Mesenchymal stem cell (in vitro differentiated cells and primary cell): ENCODE measurements around the gene ZC3H18. TPM values are rescaled to one million over a fixed set of nuclear protein-coding genes. Genes with fewer than 3 reads are reported as not detected.

Experiments
- DNase-seq: peaks from one replicate; pipeline ENCODE4 v3.0.0-alpha.2; 2013
- H2AFZ ChIP-seq: one replicate; pipeline ENCODE4 v1.6.1; 2013; ENCODE audit warnings: low read depth, mild to moderate bottlenecking, control low read depth, inconsistent platforms, low read length, moderate library complexity
- H2AK5ac ChIP-seq: 2 replicates; pipeline ENCODE4 v1.6.1; 2013; ENCODE audit warnings: low read length, moderate library complexity, mild to moderate bottlenecking, inconsistent platforms; ENCODE audit not compliant: severe bottlenecking
- H2BK120ac ChIP-seq: one replicate; pipeline ENCODE4 v1.6.1; 2013; ENCODE audit warnings: low read depth, mild to moderate bottlenecking, inconsistent platforms, low read length, moderate library complexity
- H2BK12ac ChIP-seq, 2 experiments: one replicate each; pipeline ENCODE4 v1.6.1; 2013; ENCODE audit warnings: inconsistent platforms in 2 of 2, low read length in 2 of 2, mild to moderate bottlenecking in 2 of 2, moderate library complexity in 2 of 2, control low read depth in 1 of 2
- H2BK15ac ChIP-seq: one replicate; pipeline ENCODE4 v1.6.1; 2013; ENCODE audit warnings: mild to moderate bottlenecking, low read depth, inconsistent platforms; ENCODE audit not compliant: poor library complexity, severe bottlenecking
- H2BK5ac ChIP-seq: 2 replicates; pipeline ENCODE4 v1.6.1; 2013; ENCODE audit warnings: low read depth, mild to moderate bottlenecking, low read length, control low read depth, inconsistent platforms; ENCODE audit not compliant: poor library complexity, severe bottlenecking
- H3K14ac ChIP-seq, 2 experiments: one replicate each; pipeline ENCODE4 v1.6.1; 2013; ENCODE audit warnings: inconsistent platforms in 2 of 2, low read length in 2 of 2, control low read depth in 1 of 2, mild to moderate bottlenecking in 1 of 2, moderate library complexity in 1 of 2
- H3K18ac ChIP-seq, 2 experiments: one replicate each; pipeline ENCODE4 v1.6.1; 2013; ENCODE audit warnings: inconsistent platforms in 2 of 2, low read length in 2 of 2, control low read depth in 1 of 2, low read depth in 1 of 2, mild to moderate bottlenecking in 1 of 2
- H3K23ac ChIP-seq, 2 experiments: one replicate each; pipeline ENCODE4 v1.6.1; 2013; ENCODE audit warnings: inconsistent platforms in 2 of 2, low read length in 2 of 2, mild to moderate bottlenecking in 2 of 2, moderate library complexity in 2 of 2, control low read depth in 1 of 2
- H3K27ac ChIP-seq: 2 replicates; pipeline ENCODE4 v1.5.1; 2013; ENCODE audit warnings: mild to moderate bottlenecking, moderate library complexity, low read length, control low read depth, inconsistent platforms; ENCODE audit not compliant: poor library complexity, severe bottlenecking
- H3K27me3 ChIP-seq, 2 experiments: 2 replicates each; pipeline versions ENCODE4 v1.6.1 to v1.7.0; 2013; ENCODE audit warnings: low read length in 2 of 2, mild to moderate bottlenecking in 2 of 2, moderate library complexity in 2 of 2, control low read depth in 1 of 2, inconsistent platforms in 1 of 2; ENCODE audit not compliant: control insufficient read depth in 1 of 2, insufficient read depth in 1 of 2
- H3K36me3 ChIP-seq, 2 experiments: 2 replicates each; pipeline versions ENCODE4 v1.6.1 to v1.7.0; 2013; ENCODE audit warnings: low read length in 2 of 2, control low read depth in 1 of 2, inconsistent platforms in 1 of 2, low read depth in 1 of 2, mild to moderate bottlenecking in 1 of 2; ENCODE audit not compliant: insufficient read depth in 2 of 2, control insufficient read depth in 1 of 2
- H3K4ac ChIP-seq, 2 experiments: one replicate each; pipeline ENCODE4 v1.6.1; 2013; ENCODE audit warnings: inconsistent platforms in 2 of 2, low read length in 2 of 2, mild to moderate bottlenecking in 2 of 2, moderate library complexity in 2 of 2, control low read depth in 1 of 2, low read depth in 1 of 2
- H3K4me1 ChIP-seq: 2 replicates; pipeline ENCODE4 v1.6.1; 2013; ENCODE audit warnings: low read depth, low read length, control low read depth; ENCODE audit not compliant: control insufficient read depth, insufficient read depth
- H3K4me2 ChIP-seq: 2 replicates; pipeline ENCODE4 v1.6.1; 2013; ENCODE audit warnings: low read length, mild to moderate bottlenecking, inconsistent platforms; ENCODE audit not compliant: poor library complexity, severe bottlenecking
- H3K4me3 ChIP-seq, 2 experiments: 2 replicates each; pipeline versions ENCODE4 v1.5.1 to v1.7.0; 2013; ENCODE audit warnings: low read length in 2 of 2, mild to moderate bottlenecking in 2 of 2, control low read depth in 1 of 2, low read depth in 1 of 2; ENCODE audit not compliant: insufficient read depth in 1 of 2
- H3K79me1 ChIP-seq: replicated peaks from 2 replicates; pipeline ENCODE4 v1.6.1; 2013; ENCODE audit warnings: mild to moderate bottlenecking, control low read depth, low read length, inconsistent platforms; ENCODE audit not compliant: poor library complexity, severe bottlenecking
- H3K9ac ChIP-seq: 2 replicates; pipeline ENCODE4 v1.7.0; 2013; ENCODE audit warnings: mild to moderate bottlenecking, low read length, moderate library complexity
- H3K9me3 ChIP-seq: 2 replicates; pipeline ENCODE4 v1.7.0; 2013; ENCODE audit warnings: mild to moderate bottlenecking, low read length; ENCODE audit not compliant: control insufficient read depth
- H4K8ac ChIP-seq: one replicate; pipeline ENCODE4 v1.6.1; 2013; ENCODE audit warnings: inconsistent platforms, mild to moderate bottlenecking, low read length, moderate library complexity
- H4K91ac ChIP-seq: one replicate; pipeline ENCODE4 v1.6.1; 2013; ENCODE audit warnings: mild to moderate bottlenecking, low read length, inconsistent platforms
- WGBS: methylation state at CpG from one replicate; pipeline ENCODE4 v1.1.7; 2013; ENCODE audit warnings: mixed read lengths; 5-methylcytosine and 5-hydroxymethylcytosine counted together
- polyA plus RNA-seq, 2 experiments: library from polyadenylated mRNA; stranded (reverse); fragments of 200-250 nt; gene quantifications; one replicate each; pipeline ENCODE4 v1.2.3, GENCODE V29; 2013

Gene ZC3H18
- 20.8 TPM for polyA plus RNA-seq (2013, experiment 1 of 2)
- polyA plus RNA-seq (2013, experiment 2 of 2), result 19.8 TPM

- Histone ChIP-seq H3K9me3 (no peaks in the 10 kb centered on the region), H3K27ac (peak within 1 kb of the TSS; percentile 66), H2AK5ac (no peak within 1 kb of the TSS), H3K36me3 (peaks cover 16 to 17% of the 10 kb centered on the region in 2 experiments), H3K79me1 (peaks cover 21% of the 10 kb centered on the region), H2BK15ac (peak within 1 kb of the TSS; percentile 83), H3K4me3 (peak within 1 kb of the TSS; percentile 84 to 99), H2BK5ac (no peak within 1 kb of the TSS), H3K4me2 (peak within 1 kb of the TSS; percentile 99), H3K18ac (peak within 1 kb of the TSS; percentile 89 to 98), H3K27me3 (no peaks in the 10 kb centered on the region), H3K23ac (no peak within 1 kb of the TSS), H4K8ac (peak within 1 kb of the TSS; percentile 98), H3K4me1 (peaks cover 9% of the 10 kb centered on the region), H3K14ac (peak within 1 kb of the TSS in 1 of 2 experiments; percentile 90), H2AFZ (peak within 1 kb of the TSS; percentile 75), H3K4ac (peak within 1 kb of the TSS; percentile 87 to 94), H3K9ac (peak within 1 kb of the TSS; percentile 91), H2BK120ac (peak within 1 kb of the TSS; percentile 61), H2BK12ac (no peak within 1 kb of the TSS), H4K91ac (peak within 1 kb of the TSS; percentile 96)
- under 1% methylated on average over 62 of the region's 90 CpGs for WGBS
- DNase-seq, result peak; percentile 93
Observed at GRCh38 chr16:88569985-88570690, at the start of gene ZC3H18. ZC3H18 (plus strand) TSS chr16:88570403; CDS start chr16:88577124, 6,721 bp downstream.

- H2AFZ ChIP-seq, result no peak overlapping the region
- H2BK5ac ChIP-seq, result no peak overlapping the region
- no peak for DNase-seq
- H3K36me3 ChIP-seq, result peaks cover 0 to 8% of the 10 kb centered on the region in 2 experiments
- H3K4ac ChIP-seq, result no peak overlapping the region
- H2AK5ac ChIP-seq, result no peak overlapping the region
- H3K27me3 ChIP-seq, result peaks cover 0 to 28% of the 10 kb centered on the region in 2 experiments
- peaks cover 2% of the 10 kb centered on the region for H3K4me1 ChIP-seq
- H2BK15ac ChIP-seq, result no peak overlapping the region
- 89% methylated on average over 9 of the region's 9 CpGs for WGBS
- H3K4me2 ChIP-seq, result no peak overlapping the region
- H3K18ac ChIP-seq, result no peak overlapping the region
- H3K4me3 ChIP-seq, result no peak overlapping the region
- H3K9ac ChIP-seq, result no peak overlapping the region
- H3K14ac ChIP-seq, result no peak overlapping the region
- H4K8ac ChIP-seq, result no peak overlapping the region
- H3K9me3 ChIP-seq, result no peaks in the 10 kb centered on the region
- H2BK120ac ChIP-seq, result no peak overlapping the region
- H3K27ac ChIP-seq, result no peak overlapping the region
- H3K79me1 ChIP-seq, result no peaks in the 10 kb centered on the region
- H2BK12ac ChIP-seq, result no peak overlapping the region
- H3K23ac ChIP-seq, result no peak overlapping the region
- H4K91ac ChIP-seq, result no peak overlapping the region
Observed at GRCh38 chr16:88521674-88522073, 48.5 kb upstream of the ZC3H18 start.

DNA sequence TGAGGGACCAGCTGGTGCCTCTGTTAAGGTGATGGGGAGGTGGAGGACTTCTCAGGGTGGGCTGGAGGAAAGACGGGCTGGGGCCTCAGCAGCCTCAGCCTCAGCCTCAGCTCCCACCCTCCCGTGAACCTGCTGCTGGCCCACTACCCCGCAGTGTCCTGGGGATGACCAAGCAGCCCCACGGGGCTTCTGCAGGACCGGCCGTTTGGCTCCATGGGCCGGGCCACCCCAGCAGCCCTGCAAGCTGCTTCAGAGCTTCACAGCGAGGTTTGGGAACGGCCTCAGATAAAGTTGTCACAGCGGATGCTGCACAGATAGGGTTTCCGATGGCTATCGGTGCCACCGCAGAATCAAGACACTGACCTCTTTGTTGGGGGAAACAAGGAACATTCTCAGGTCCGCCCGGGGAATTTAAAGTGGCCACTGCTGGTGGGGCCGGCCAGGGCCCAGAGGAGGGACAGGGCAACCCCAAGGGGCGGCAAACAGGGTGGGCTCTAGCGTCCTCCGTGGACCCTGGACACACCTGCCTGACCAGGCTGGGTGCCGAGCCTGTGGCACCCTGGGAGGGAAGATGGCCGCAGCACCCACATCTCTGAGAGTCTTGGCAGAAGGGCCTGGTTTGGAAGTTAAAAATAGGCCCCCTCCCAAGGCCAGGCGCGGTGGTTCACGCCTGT, 47.8 kb upstream of the ZC3H18 start:
- no peak overlapping the region for H3K4me3 ChIP-seq
- 89% methylated on average over 24 of the region's 24 CpGs for WGBS
- H3K4me2 ChIP-seq, result no peak overlapping the region
- no peak for DNase-seq
- no peak overlapping the region for H3K4ac ChIP-seq
- H2BK12ac ChIP-seq, result no peak overlapping the region
- peaks cover 0 to 28% of the 10 kb centered on the region in 2 experiments for H3K27me3 ChIP-seq
- H4K8ac ChIP-seq, result no peak overlapping the region
- no peak overlapping the region for H3K14ac ChIP-seq
- H2AFZ ChIP-seq, result no peak overlapping the region
- no peak overlapping the region for H3K27ac ChIP-seq
- no peaks in the 10 kb centered on the region for H3K9me3 ChIP-seq
- H3K79me1 ChIP-seq, result no peaks in the 10 kb centered on the region
- H4K91ac ChIP-seq, result no peak overlapping the region
- no peak overlapping the region for H2AK5ac ChIP-seq
- H2BK5ac ChIP-seq, result no peak overlapping the region
- no peak overlapping the region for H3K18ac ChIP-seq
- peaks cover 8% of the 10 kb centered on the region for H3K4me1 ChIP-seq
- no peak overlapping the region for H3K9ac ChIP-seq
- no peak overlapping the region for H2BK120ac ChIP-seq
- H3K23ac ChIP-seq, result no peak overlapping the region
- H2BK15ac ChIP-seq, result no peak overlapping the region
- peaks cover 0 to 7% of the 10 kb centered on the region in 2 experiments for H3K36me3 ChIP-seq
